ENCODE results near the gene PHYKPL.

PHYKPL gene

GRCh38 chr5:178279723-178280438 lies 47.3 kb upstream of the PHYKPL start:
- no peak overlapping the region for H3K4me3 ChIP-seq (ENCODE audit: insufficient read depth in 1 of 2, low read depth in 1 of 2, low read length in 2 of 2)
- no peak overlapping the region for H2BK5ac ChIP-seq (ENCODE audit: low read depth, low read length, poor library complexity, severe bottlenecking)
- H3K4ac ChIP-seq (ENCODE audit: low read depth in 1 of 2, low read length in 2 of 2): no peak overlapping the region
- H3K27me3 ChIP-seq (ENCODE audit: control insufficient read depth in 1 of 2, insufficient read depth in 1 of 2, low read length in 2 of 2): peaks cover 19 to 50% of the 10 kb centered on the region in 2 experiments
- peaks cover 8% of the 10 kb centered on the region for H3K9me3 ChIP-seq (ENCODE audit: control insufficient read depth, low read length)
- H2BK15ac ChIP-seq (ENCODE audit: low read depth, poor library complexity, severe bottlenecking): no peak overlapping the region
- H3K14ac ChIP-seq (ENCODE audit: low read length in 2 of 2): no peak overlapping the region
- no peak overlapping the region for H4K91ac ChIP-seq (ENCODE audit: low read length)
- H2AFZ ChIP-seq (ENCODE audit: low read depth, low read length): no peak overlapping the region
- no peak overlapping the region for H3K18ac ChIP-seq (ENCODE audit: low read depth in 1 of 2, low read length in 2 of 2)
- no peak overlapping the region for H3K9ac ChIP-seq (ENCODE audit: low read length)
- no peak overlapping the region for H3K27ac ChIP-seq (ENCODE audit: low read length, poor library complexity, severe bottlenecking)
- no peak overlapping the region for H2BK120ac ChIP-seq (ENCODE audit: low read depth, low read length)
- no peaks in the 10 kb centered on the region for H3K36me3 ChIP-seq (ENCODE audit: control insufficient read depth in 1 of 2, insufficient read depth in 2 of 2, low read depth in 1 of 2, low read length in 2 of 2)
- no peak overlapping the region for H2BK12ac ChIP-seq (ENCODE audit: low read length in 2 of 2)
- H3K4me2 ChIP-seq (ENCODE audit: low read length, poor library complexity, severe bottlenecking): no peak overlapping the region
- H3K23ac ChIP-seq (ENCODE audit: low read length in 2 of 2): no peak overlapping the region
- no peak overlapping the region for H2AK5ac ChIP-seq (ENCODE audit: low read length, severe bottlenecking)
- peak; percentile 54 for DNase-seq
- no peaks in the 10 kb centered on the region for H3K79me1 ChIP-seq (replicated peaks; ENCODE audit: low read length, poor library complexity, severe bottlenecking)
- no peak overlapping the region for H4K8ac ChIP-seq (ENCODE audit: low read length)
- 26% methylated on average over 33 of the region's 33 CpGs for WGBS
- peaks cover 2% of the 10 kb centered on the region for H3K4me1 ChIP-seq (ENCODE audit: control insufficient read depth, insufficient read depth, low read depth, low read length)

GRCh38 chr5:178279026-178279722 lies 46.6 kb upstream of the PHYKPL start:
- H2BK120ac ChIP-seq (ENCODE audit: low read depth, low read length): no peak overlapping the region
- H4K91ac ChIP-seq (ENCODE audit: low read length): no peak overlapping the region
- no peak overlapping the region for H4K8ac ChIP-seq (ENCODE audit: low read length)
- H3K4me2 ChIP-seq (ENCODE audit: low read length, poor library complexity, severe bottlenecking): no peak overlapping the region
- no peaks in the 10 kb centered on the region for H3K36me3 ChIP-seq (ENCODE audit: control insufficient read depth in 1 of 2, insufficient read depth in 2 of 2, low read depth in 1 of 2, low read length in 2 of 2)
- no peaks in the 10 kb centered on the region for H3K79me1 ChIP-seq (replicated peaks; ENCODE audit: low read length, poor library complexity, severe bottlenecking)
- no peak overlapping the region for H2AK5ac ChIP-seq (ENCODE audit: low read length, severe bottlenecking)
- no peak overlapping the region for H3K23ac ChIP-seq (ENCODE audit: low read length in 2 of 2)
- peaks cover 19 to 55% of the 10 kb centered on the region in 2 experiments for H3K27me3 ChIP-seq (ENCODE audit: control insufficient read depth in 1 of 2, insufficient read depth in 1 of 2, low read length in 2 of 2)
- no peak overlapping the region for H2BK12ac ChIP-seq (ENCODE audit: low read length in 2 of 2)
- H3K4me1 ChIP-seq (ENCODE audit: control insufficient read depth, insufficient read depth, low read depth, low read length): peaks cover 2% of the 10 kb centered on the region
- no peak overlapping the region for H3K9ac ChIP-seq (ENCODE audit: low read length)
- no peak overlapping the region for H3K14ac ChIP-seq (ENCODE audit: low read length in 2 of 2)
- no peak overlapping the region for H3K27ac ChIP-seq (ENCODE audit: low read length, poor library complexity, severe bottlenecking)
- H3K4ac ChIP-seq (ENCODE audit: low read depth in 1 of 2, low read length in 2 of 2): no peak overlapping the region
- DNase-seq: no peak
- no peak overlapping the region for H2AFZ ChIP-seq (ENCODE audit: low read depth, low read length)
- no peak overlapping the region for H2BK15ac ChIP-seq (ENCODE audit: low read depth, poor library complexity, severe bottlenecking)
- H3K18ac ChIP-seq (ENCODE audit: low read depth in 1 of 2, low read length in 2 of 2): no peak overlapping the region
- H3K4me3 ChIP-seq (ENCODE audit: insufficient read depth in 1 of 2, low read depth in 1 of 2, low read length in 2 of 2): no peak overlapping the region
- 78% methylated on average over 14 of the region's 14 CpGs for WGBS
- H3K9me3 ChIP-seq (ENCODE audit: control insufficient read depth, low read length): peaks cover 7% of the 10 kb centered on the region
- no peak overlapping the region for H2BK5ac ChIP-seq (ENCODE audit: low read depth, low read length, poor library complexity, severe bottlenecking)

- Histone ChIP-seq H2AK5ac (ENCODE audit: low read length, severe bottlenecking) (no peak overlapping the region), H3K14ac (ENCODE audit: low read length in 2 of 2) (no peak overlapping the region)
- 82% methylated on average over 18 of the region's 18 CpGs for WGBS
Observed at GRCh38 chr5:178278358-178279023, 45.9 kb upstream of the PHYKPL start.

GRCh38 chr5:178277866-178278265 lies 45.3 kb upstream of the PHYKPL start:
- Histone ChIP-seq H2BK15ac (ENCODE audit: low read depth, poor library complexity, severe bottlenecking) (no peak overlapping the region), H3K14ac (ENCODE audit: low read length in 2 of 2) (no peak overlapping the region), H2AK5ac (ENCODE audit: low read length, severe bottlenecking) (no peak overlapping the region), H3K4ac (ENCODE audit: low read depth in 1 of 2, low read length in 2 of 2) (no peak overlapping the region), H4K8ac (ENCODE audit: low read length) (no peak overlapping the region), H3K79me1 (replicated peaks; ENCODE audit: low read length, poor library complexity, severe bottlenecking) (no peaks in the 10 kb centered on the region), H3K27ac (ENCODE audit: low read length, poor library complexity, severe bottlenecking) (no peak overlapping the region), H3K18ac (ENCODE audit: low read depth in 1 of 2, low read length in 2 of 2) (no peak overlapping the region), H2BK12ac (ENCODE audit: low read length in 2 of 2) (no peak overlapping the region), H3K36me3 (ENCODE audit: control insufficient read depth in 1 of 2, insufficient read depth in 2 of 2, low read depth in 1 of 2, low read length in 2 of 2) (no peaks in the 10 kb centered on the region), H3K4me1 (ENCODE audit: control insufficient read depth, insufficient read depth, low read depth, low read length) (peaks cover 3% of the 10 kb centered on the region), H2BK5ac (ENCODE audit: low read depth, low read length, poor library complexity, severe bottlenecking) (no peak overlapping the region), H3K27me3 (ENCODE audit: control insufficient read depth in 1 of 2, insufficient read depth in 1 of 2, low read length in 2 of 2) (peaks cover 19 to 62% of the 10 kb centered on the region in 2 experiments), H3K9ac (ENCODE audit: low read length) (no peak overlapping the region), H3K4me3 (ENCODE audit: insufficient read depth in 1 of 2, low read depth in 1 of 2, low read length in 2 of 2) (no peak overlapping the region), H2AFZ (ENCODE audit: low read depth, low read length) (no peak overlapping the region), H4K91ac (ENCODE audit: low read length) (no peak overlapping the region), H2BK120ac (ENCODE audit: low read depth, low read length) (no peak overlapping the region), H3K4me2 (ENCODE audit: low read length, poor library complexity, severe bottlenecking) (no peak overlapping the region), H3K9me3 (ENCODE audit: control insufficient read depth, low read length) (no peaks in the 10 kb centered on the region), H3K23ac (ENCODE audit: low read length in 2 of 2) (no peak overlapping the region)
- no peak for DNase-seq
- 72% methylated on average over 12 of the region's 12 CpGs for WGBS

More at GRCh38 chr5:178278358-178279023, 45.9 kb upstream of the PHYKPL start:
- no peak overlapping the region for H3K4ac ChIP-seq (ENCODE audit: low read depth in 1 of 2, low read length in 2 of 2)
- H3K79me1 ChIP-seq (replicated peaks; ENCODE audit: low read length, poor library complexity, severe bottlenecking): no peaks in the 10 kb centered on the region
- H3K18ac ChIP-seq (ENCODE audit: low read depth in 1 of 2, low read length in 2 of 2): no peak overlapping the region
- H3K9ac ChIP-seq (ENCODE audit: low read length): no peak overlapping the region
- no peak for DNase-seq
- H4K8ac ChIP-seq (ENCODE audit: low read length): no peak overlapping the region
- H4K91ac ChIP-seq (ENCODE audit: low read length): no peak overlapping the region
- H3K4me3 ChIP-seq (ENCODE audit: insufficient read depth in 1 of 2, low read depth in 1 of 2, low read length in 2 of 2): no peak overlapping the region
- H3K23ac ChIP-seq (ENCODE audit: low read length in 2 of 2): no peak overlapping the region
- no peak overlapping the region for H2BK120ac ChIP-seq (ENCODE audit: low read depth, low read length)
- H3K9me3 ChIP-seq (ENCODE audit: control insufficient read depth, low read length): peaks cover under 1% of the 10 kb centered on the region
- H3K36me3 ChIP-seq (ENCODE audit: control insufficient read depth in 1 of 2, insufficient read depth in 2 of 2, low read depth in 1 of 2, low read length in 2 of 2): no peaks in the 10 kb centered on the region
- no peak overlapping the region for H3K27ac ChIP-seq (ENCODE audit: low read length, poor library complexity, severe bottlenecking)
- H2BK15ac ChIP-seq (ENCODE audit: low read depth, poor library complexity, severe bottlenecking): no peak overlapping the region
- H3K27me3 ChIP-seq (ENCODE audit: control insufficient read depth in 1 of 2, insufficient read depth in 1 of 2, low read length in 2 of 2): peaks cover 19 to 62% of the 10 kb centered on the region in 2 experiments
- no peak overlapping the region for H3K4me2 ChIP-seq (ENCODE audit: low read length, poor library complexity, severe bottlenecking)
- no peak overlapping the region for H2BK12ac ChIP-seq (ENCODE audit: low read length in 2 of 2)
- no peak overlapping the region for H2BK5ac ChIP-seq (ENCODE audit: low read depth, low read length, poor library complexity, severe bottlenecking)
- H2AFZ ChIP-seq (ENCODE audit: low read depth, low read length): no peak overlapping the region
- peaks cover 3% of the 10 kb centered on the region for H3K4me1 ChIP-seq (ENCODE audit: control insufficient read depth, insufficient read depth, low read depth, low read length)

Data from mesenchymal stem cell (in vitro differentiated cells and primary cell).